ENCODE results near the gene TMEM120B.

TMEM120B gene

DNA sequence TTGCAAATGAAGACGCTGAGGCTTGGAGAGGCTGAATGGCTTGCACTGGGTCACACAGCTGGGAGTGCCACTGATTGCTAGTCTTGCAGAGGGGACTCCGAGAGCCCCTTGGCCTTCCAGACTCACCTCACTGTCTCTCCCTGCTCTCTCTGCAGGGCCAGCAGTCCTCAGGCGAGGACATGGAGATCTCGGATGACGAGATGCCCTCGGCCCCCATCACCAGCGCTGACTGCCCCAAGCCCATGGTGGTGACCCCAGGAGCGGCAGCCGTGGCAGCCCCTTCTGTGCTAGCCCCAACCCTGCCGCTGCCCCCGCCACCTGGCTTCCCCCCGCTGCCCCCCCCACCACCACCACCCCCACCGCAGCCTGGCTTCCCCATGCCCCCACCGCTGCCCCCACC lies 101.4 kb downstream of the TMEM120B start (continued):
- no peak for TF ChIP-seq ZNF510 (tag by site-specific recombination; IDR thresholded peaks at IDR 0.05; ENCODE audit: insufficient replicate concordance)
- no peak for TF ChIP-seq SP7 (tag by site-specific recombination; IDR thresholded peaks at IDR 0.05)
- TF ChIP-seq ZNF362 (tag by site-specific recombination; IDR thresholded peaks at IDR 0.05): no peak
- no peak for TF ChIP-seq ZFP69B (tag by site-specific recombination; IDR thresholded peaks at IDR 0.05)
- no peak for TF ChIP-seq ZNF404 (tag by site-specific recombination; IDR thresholded peaks at IDR 0.05)
- no peak for TF ChIP-seq ZNF639 (tag by site-specific recombination; IDR thresholded peaks at IDR 0.05)

DNA sequence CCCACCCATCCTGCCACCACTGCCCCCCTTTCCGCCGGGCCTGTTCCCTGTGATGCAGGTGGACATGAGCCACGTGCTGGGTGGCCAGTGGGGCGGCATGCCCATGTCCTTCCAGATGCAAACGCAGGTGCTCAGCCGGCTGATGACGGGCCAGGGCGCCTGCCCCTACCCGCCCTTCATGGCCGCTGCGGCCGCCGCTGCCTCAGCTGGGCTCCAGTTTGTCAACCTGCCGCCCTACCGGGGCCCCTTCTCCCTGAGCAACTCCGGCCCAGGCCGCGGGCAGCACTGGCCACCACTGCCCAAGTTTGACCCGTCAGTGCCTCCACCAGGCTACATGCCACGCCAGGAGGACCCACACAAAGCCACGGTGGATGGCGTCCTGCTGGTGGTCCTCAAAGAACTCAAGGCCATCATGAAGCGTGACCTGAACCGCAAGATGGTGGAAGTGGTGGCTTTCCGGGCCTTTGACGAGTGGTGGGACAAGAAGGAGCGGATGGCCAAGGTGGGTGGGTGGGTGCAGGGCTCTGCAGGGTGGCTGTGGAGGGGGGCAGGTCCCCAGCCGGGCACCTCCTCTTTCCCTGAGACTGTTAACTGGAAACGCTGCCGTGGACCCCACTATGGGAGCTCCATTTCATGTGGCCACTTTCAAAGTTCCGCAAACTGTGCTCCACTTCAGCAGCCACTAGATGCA lies 102.0 kb downstream of the TMEM120B start:
- no peak overlapping the region for H3K4me3 ChIP-seq (ENCODE audit: low read depth, low read length)
- peaks cover 22 to 80% of the 10 kb centered on the region in 2 experiments for H3K36me3 ChIP-seq (ENCODE audit: control insufficient read depth in 2 of 2, insufficient read depth in 1 of 2, low read length in 2 of 2)
- H3K27ac ChIP-seq (ENCODE audit: extremely low read depth, low read depth, low read length): no peak overlapping the region
- H3K9me3 ChIP-seq (ENCODE audit: control insufficient read depth, insufficient read depth, low read depth, low read length): no peaks in the 10 kb centered on the region
- peaks cover 5% of the 10 kb centered on the region; the same call in 1 of the 2 replicates for H3K4me1 ChIP-seq (ENCODE audit: control insufficient read depth, insufficient read depth, low read length)
- ChIA-PET POLR2A (interaction anchor here (0.6 to 1.5 kb wide), 3 partner anchors 10 to 19 kb away, joined by 3 to 7 read pairs (median 3); no protein-coding TSS in a partner anchor), CTCF (interaction anchor here (15.1 kb wide), 1 partner anchor 20 kb away, joined by 393 read pairs; the partner anchor contains the start of gene RHOF)
- no peak for TF ChIP-seq ZNF416 (tag by site-specific recombination; IDR thresholded peaks at IDR 0.05)

- Histone ChIP-seq H3K4me1 (ENCODE audit: control insufficient read depth, insufficient read depth, low read length) (peaks cover 5% of the 10 kb centered on the region; the same call in 1 of the 2 replicates), H3K36me3 (ENCODE audit: control insufficient read depth in 2 of 2, insufficient read depth in 1 of 2, low read length in 2 of 2) (peaks cover 22 to 80% of the 10 kb centered on the region in 2 experiments), H3K27ac (ENCODE audit: extremely low read depth, low read depth, low read length) (no peak overlapping the region), H3K4me3 (ENCODE audit: low read depth, low read length) (no peak overlapping the region), H3K9me3 (ENCODE audit: control insufficient read depth, insufficient read depth, low read depth, low read length) (no peaks in the 10 kb centered on the region)
- TF ChIP-seq SCRT1 (tag by site-specific recombination; IDR thresholded peaks at IDR 0.05; ENCODE audit: borderline replicate concordance) (0 out of 2 replicates have a peak, but pooled peaks have one; percentile 64), ZNF174 (tag by site-specific recombination; IDR thresholded peaks at IDR 0.05) (no peak), ZNF626 (tag by site-specific recombination; IDR thresholded peaks at IDR 0.05) (no peak), ZNF658 (tag by site-specific recombination; IDR thresholded peaks at IDR 0.05) (no peak), REPIN1 (tag by site-specific recombination; IDR thresholded peaks at IDR 0.05; ENCODE audit: low read depth) (no peak), REST (tag by site-specific recombination; IDR thresholded peaks at IDR 0.05) (no peak), SP2 (tag by site-specific recombination; IDR thresholded peaks at IDR 0.05) (no peak), ZNF426 (tag by site-specific recombination; IDR thresholded peaks at IDR 0.05) (no peak), ZNF121 (tag by site-specific recombination; IDR thresholded peaks at IDR 0.05) (peak; percentile 65; the same call in 1 of the 2 replicates), ZNF488 (tag by site-specific recombination; IDR thresholded peaks at IDR 0.05) (no peak), OSR2 (tag by site-specific recombination; IDR thresholded peaks at IDR 0.05) (no peak), SCRT2 (tag by site-specific recombination; IDR thresholded peaks at IDR 0.05) (peak; percentile 66; the same call in 1 of the 2 replicates)
- ChIA-PET POLR2A (interaction anchor here (0.6 to 1.5 kb wide), 3 partner anchors 9 to 20 kb away, joined by 3 to 7 read pairs (median 3); no protein-coding TSS in a partner anchor), CTCF (interaction anchor here (1.7 to 15.1 kb wide), 2 partner anchors 20 to 73 kb away, joined by 5 to 393 read pairs; partner anchors contain the start of genes PSMD9 and RHOF)
These were observed 102.7 kb downstream of the TMEM120B start for GRCh38 chr12:121815263-121815662.

Data from HEK293 (cell line).